GM19463 (cell line): Measurements from ENCODE around the gene ACACB.
A peak's percentile ranks its signal among the peaks of the same experiment; 100 is the strongest.
"Not testable (repeated sequence)": the region's sequence is repeated elsewhere in the genome, so short reads cannot be mapped to it uniquely, and the experiment has no call there.

Experiments
- ATAC-seq: cut with Tn5 transposase; IDR thresholded peaks from one replicate; pipeline ENCODE4 v1.9.1; 2021; ENCODE audit warnings: mild to moderate bottlenecking, moderate library complexity; ENCODE audit not compliant: unreplicated experiment

ACACB gene

DNA sequence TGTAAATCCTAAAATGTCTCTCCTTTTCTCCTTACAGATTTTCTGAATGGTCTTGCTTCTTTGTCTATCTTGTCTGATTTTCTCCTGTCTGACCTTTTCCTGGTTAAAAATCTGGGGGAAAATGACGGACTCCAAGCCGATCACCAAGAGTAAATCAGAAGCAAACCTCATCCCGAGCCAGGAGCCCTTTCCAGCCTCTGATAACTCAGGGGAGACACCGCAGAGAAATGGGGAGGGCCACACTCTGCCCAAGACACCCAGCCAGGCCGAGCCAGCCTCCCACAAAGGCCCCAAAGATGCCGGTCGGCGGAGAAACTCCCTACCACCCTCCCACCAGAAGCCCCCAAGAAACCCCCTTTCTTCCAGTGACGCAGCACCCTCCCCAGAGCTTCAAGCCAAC is 23.0 kb downstream of the ACACB start:
- no peak for ATAC-seq

GRCh38 chr12:109139791-109140190 is 23.4 kb downstream of the ACACB start:
- ATAC-seq: no peak

- no peak for ATAC-seq
Observed at GRCh38 chr12:109140560-109140959, 24.2 kb downstream of the ACACB start.

DNA sequence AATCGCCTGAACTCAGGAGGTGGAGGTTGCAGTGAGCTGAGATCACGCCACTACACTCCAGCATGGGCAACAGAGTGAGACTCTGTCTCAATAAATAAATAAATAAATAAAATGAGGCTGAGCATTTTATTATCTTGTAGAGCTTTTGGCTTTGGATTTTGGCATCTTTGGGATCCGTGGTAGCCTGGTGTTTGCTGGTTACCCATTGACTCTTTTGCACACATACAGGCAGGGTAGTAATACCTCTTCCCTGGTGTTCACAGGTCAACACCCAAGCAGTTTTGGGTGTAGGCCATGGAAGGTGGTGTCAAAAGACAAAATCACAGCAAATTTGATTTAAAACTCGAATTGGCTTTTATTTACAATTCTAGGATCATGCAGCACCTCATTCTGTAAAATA is 27.8 kb downstream of the ACACB start:
- ATAC-seq: no peak

- ATAC-seq: not testable (repeated sequence)
Observed at GRCh38 chr12:109147126-109147525, 30.7 kb downstream of the ACACB start.

DNA sequence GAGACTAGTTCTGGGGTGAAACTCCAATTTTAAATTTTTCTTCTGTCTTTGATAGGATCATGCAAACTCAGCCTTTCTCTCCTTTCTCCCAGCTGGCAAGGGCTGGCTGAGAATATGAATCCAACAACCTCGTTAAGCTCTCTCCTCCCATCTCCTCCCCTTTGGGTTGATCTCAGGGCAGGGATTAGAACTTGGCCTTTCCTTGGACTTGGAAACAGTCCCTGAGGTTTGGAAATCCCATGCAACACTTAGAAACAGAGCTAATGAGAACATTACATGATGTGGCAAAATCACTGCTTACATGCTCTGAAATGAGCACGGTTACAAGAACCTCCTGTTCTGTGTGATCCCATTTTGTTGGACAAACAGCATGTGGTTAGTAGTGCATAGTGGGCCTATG is 31.6 kb downstream of the ACACB start:
- no peak for ATAC-seq

DNA sequence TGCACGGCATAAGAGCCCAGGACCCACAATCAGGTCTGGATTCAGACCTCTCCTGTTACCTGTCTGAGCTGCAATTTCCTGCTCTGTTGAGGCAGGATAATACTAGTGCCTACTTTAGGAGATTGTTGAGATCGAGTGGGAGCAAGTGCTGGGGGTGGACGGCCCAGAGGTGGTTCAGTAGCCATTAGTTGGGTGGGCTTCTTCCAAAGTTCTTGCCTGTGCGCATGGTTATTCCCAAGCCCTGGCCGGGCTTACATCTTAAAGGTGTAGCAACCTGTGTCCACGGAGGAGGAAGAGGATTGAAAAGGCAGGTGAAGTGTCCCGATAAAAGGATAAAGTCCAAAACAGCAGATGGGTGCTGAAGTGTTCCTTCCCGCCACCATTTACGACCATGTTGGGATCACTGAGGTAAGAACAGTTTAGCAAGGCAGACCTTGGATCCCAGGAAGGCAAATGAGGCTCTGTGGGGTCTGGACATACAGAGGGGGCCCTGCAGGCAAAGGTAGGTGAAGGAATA is 33.8 kb downstream of the ACACB start:
- no peak for ATAC-seq

DNA sequence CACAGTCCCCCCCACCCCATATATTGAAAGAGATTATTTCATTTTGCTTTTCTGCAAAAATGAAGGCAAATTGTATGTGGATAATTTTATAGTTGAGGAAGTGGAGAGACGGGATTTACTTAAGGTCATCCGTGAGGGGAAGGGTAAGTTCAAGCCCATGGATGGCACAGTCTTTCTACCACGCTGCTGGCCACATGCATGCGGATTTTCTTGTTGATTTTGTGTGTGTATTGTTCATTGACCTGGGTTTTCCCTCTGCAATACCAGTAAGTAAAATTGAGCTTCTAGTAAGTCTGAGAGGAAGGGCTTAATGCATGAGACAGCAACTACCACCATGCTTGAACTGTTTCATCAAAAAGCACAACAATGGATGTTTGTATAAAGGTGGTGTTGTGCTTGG is 35.1 kb downstream of the ACACB start:
- ATAC-seq: no peak

DNA sequence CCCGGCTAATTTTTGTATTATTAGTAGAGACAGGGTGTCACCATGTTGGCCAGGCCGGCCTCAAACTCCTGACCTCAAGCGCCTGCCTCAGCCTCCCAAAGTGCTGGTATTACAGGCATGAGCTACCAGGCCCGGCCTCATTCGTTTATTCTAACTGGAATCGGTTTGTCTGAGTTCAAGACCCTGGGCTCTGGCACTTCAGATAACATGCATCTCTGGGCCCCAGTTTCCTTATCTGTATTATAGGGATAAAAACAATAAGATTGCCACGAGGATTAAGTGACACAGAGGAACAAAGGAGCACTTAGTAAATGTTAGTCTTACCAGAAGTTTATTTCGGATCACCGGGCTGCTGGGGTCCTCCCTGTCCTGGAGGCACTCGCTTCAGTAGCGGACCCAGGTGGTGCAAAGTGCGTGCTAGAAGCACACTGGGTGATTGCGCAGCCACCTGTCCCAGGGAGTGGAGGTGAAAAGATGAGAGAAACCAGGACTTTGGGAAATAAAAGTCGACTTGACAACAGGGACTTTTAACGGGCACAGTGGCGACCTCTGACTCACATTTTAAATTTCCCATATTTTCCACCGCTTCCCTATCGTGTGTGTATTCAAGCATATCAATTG is 37.5 kb downstream of the ACACB start:
- ATAC-seq: no peak

DNA sequence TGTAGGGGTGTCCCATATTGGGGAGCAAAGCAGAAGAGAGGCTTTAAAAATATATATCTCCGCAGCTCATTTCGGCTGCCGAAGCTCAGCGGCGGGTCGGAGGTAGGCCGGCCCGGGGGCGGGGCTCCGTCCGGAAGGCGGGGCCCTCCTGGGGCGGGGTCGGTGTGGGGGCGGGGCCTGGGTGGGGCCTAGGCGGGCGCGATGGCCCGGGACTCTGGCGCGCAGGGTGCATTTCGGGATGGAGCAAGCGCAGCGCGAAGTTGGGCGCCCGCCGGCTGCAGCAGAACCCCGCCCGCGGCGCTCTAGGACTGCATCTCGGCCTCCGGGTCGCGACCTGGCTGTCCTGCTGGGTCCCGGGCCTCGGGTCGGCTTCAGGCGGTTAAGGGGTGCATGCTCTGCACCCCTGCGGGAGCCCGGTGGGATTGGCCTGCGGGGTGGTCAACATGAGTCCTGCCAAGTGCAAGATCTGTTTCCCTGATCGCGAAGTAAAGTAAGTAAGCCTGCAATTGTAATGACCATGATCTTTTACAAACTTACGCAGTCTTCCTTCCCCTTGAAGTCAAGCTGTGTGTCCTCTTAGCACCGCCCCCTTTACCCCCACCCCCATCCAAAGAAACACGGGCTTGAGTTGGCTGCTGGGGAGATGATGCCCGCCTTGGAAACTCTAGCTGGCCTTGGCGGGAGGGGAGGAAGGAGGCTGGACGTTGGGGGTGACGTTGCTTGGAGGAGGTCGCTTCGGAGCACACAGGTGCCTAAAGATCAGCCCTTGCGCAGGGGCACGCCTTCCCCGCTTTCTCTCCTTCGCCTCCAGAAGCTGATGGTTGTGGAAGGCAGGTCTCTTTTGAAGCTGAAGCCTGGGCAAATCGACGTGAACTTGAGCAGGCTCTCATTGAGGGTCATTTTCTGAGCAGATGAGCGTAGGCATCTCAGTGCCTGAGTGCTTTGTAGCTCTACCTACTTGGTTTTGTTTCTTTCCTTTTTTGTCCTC is 38.4 kb downstream of the ACACB start:
- ATAC-seq: peak; percentile 86

GRCh38 chr12:109156036-109156435 is 39.6 kb downstream of the ACACB start:
- no peak for ATAC-seq

- no peak for ATAC-seq
Observed at GRCh38 chr12:109156586-109156985, 40.2 kb downstream of the ACACB start.

DNA sequence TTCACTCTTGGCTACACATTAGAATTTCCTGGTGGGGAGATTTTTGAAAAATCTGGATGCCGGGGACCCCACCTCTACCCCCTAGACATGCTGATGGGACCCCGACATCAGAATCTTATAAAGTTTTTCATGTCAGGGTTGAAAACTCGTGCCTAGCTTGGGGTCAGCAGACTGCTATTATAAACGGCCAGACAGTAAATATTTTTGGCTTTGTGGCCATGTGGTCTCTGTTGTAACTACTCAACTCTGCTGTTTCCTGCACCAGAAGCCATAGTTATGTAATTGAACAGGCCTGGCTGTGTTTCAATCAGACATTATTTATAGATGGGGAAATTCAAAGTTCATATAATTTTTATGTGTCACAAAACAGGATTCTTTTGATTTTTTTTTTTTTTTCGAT is 41.6 kb downstream of the ACACB start:
- no peak for ATAC-seq

DNA sequence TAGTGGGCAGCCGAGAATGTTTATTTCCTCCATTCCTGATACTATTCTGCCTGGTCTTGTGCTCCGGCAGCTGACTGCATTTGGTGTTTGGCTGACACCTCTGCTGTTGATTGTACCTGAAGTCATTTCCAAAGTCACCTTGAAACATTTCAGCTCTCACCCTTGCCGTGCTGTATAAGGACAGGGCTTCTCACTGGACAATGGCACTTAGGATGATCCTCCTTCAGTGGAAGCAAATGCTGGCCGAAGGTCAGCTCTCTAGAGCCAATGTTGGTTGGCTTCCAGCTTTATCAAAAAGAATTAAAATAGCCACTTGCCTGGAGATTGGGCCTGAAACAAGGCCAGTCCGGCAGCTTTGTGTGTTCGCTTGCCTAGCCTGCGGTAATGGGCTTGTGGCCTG is 44.0 kb downstream of the ACACB start:
- ATAC-seq: no peak

DNA sequence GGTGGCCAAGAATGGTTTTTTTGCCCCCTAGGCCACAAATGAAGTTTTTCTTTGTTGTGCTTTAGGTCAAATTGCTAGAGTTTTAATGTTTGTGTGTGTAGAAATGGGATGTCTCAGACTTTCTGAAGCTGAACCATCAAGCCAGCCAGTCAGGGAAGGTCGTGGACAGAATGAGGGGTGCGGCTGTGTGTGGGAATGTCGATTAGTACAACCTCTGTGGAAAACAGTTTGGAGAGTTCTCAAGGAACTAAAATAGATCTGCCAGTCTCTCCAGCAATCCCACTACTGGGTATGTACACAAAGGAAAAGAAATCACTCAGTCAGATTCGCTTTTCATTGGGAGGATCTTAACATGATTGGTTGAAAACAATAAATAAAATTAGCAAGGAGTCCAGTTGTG is 44.5 kb downstream of the ACACB start:
- no peak for ATAC-seq

DNA sequence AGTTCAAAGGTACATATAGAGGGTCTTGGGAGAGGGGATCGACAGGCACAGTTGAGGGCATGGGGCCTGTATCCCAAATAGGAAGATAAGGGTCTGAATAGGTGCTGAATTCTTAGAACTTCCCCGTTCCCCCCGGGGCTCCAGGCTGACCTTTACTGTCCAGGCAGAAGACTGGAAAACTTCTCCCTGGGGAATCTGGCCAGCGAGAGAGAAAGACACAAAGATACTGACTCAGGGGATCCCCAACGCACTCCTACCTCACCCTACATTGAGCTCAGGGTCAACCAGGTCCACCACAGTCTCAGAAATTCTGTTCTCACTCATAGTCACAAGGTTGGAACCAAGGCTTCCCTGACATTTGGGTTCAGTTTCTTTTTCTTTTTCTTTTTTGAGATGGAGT is 46.2 kb downstream of the ACACB start:
- ATAC-seq: no peak

- no peak for ATAC-seq
Observed at GRCh38 chr12:109163167-109163566, 46.8 kb downstream of the ACACB start.

- no peak for ATAC-seq
Observed at GRCh38 chr12:109165599-109165998, 49.2 kb downstream of the ACACB start.

GRCh38 chr12:109166371-109166770 is 50.0 kb downstream of the ACACB start:
- ATAC-seq: no peak

DNA sequence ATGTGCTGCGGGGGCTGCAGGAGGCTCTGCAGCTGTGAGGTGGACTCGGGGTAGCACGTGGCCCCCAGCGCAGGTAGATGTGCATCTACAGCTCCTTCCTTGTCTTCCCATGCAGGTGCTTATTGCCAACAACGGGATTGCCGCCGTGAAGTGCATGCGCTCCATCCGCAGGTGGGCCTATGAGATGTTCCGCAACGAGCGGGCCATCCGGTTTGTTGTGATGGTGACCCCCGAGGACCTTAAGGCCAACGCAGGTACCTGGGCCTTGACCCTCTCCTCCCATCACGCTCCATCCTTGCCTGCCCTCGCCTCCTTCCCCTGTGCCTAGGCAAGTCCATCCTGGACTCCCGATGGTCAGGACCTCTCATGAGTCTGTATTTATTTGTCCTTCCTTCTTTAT is 51.4 kb downstream of the ACACB start:
- ATAC-seq: no peak

GRCh38 chr12:109169262-109169661 is 52.9 kb downstream of the ACACB start:
- ATAC-seq: no peak

DNA sequence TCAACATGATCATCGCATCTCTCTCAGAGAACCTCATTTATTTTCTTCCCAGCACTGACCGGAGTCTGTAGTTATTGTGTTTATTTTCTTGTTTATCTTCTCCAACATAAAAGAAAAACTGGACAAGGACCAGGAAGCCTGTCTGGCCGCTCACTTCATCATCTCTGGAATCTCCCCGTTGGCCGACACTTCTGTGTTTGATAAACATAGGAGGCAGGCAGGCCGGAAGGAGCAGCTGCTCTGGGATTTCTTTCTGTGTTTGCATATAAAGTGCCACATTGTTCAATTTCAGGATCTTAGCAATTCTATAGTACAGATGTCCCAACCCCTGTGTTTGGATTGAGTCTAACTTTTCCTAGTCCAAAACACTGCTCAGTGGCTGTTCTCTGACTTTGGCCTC is 53.3 kb downstream of the ACACB start:
- ATAC-seq: no peak
